GM12874 (cell line): Measurements from ENCODE around the gene NAV3.

Source experiments
- CTCF ChIP-seq: IDR thresholded peaks from 2 replicates; pipeline ENCODE4 v1.5.1; 2011; ENCODE audit warnings: low read depth, mild to moderate bottlenecking, control low read depth, low read length, moderate library complexity; ENCODE audit not compliant: insufficient read depth

Gene NAV3

GRCh38 chr12:77842430-77842829 is 11.7 kb downstream of the NAV3 start:
- TF ChIP-seq CTCF = no peak

- no peak for TF ChIP-seq CTCF
These were observed 15.1 kb downstream of the NAV3 start for GRCh38 chr12:77845831-77846230.

- TF ChIP-seq CTCF = no peak
These were observed 16.4 kb downstream of the NAV3 start for GRCh38 chr12:77847060-77847541.

GRCh38 chr12:77847680-77848431 is 17.2 kb downstream of the NAV3 start:
- TF ChIP-seq CTCF = no peak

- no peak for TF ChIP-seq CTCF
These were observed 19.4 kb downstream of the NAV3 start for GRCh38 chr12:77850129-77850528.

- TF ChIP-seq CTCF = no peak
These were observed 20.0 kb downstream of the NAV3 start for GRCh38 chr12:77850698-77851097.

GRCh38 chr12:77855548-77855947 is 24.9 kb downstream of the NAV3 start:
- TF ChIP-seq CTCF = no peak
